K562 (cell line): Measurements from ENCODE around the gene FAM217B. TPM values are rescaled to one million over a fixed set of nuclear protein-coding genes. Genes with fewer than 3 reads are reported as not detected.

ENCODE experiments used
- CREB1 ChIP-seq, 2 experiments: sonication (generic) in 1 of 2; formaldehyde crosslinking in 1 of 2; IDR thresholded peaks; 2 replicates each; pipeline versions ENCODE4 v1.6.1 to v1.8.0; 2012 to 2022; ENCODE audit warnings: inconsistent platforms in 1 of 2, mild to moderate bottlenecking in 1 of 2, missing genetic modification reagents in 1 of 2, moderate library complexity in 1 of 2
- ZBTB40 ChIP-seq, 2 experiments: fragments of 450-650 bp in 1 of 2; sonication (generic) in 1 of 2; formaldehyde crosslinking in 1 of 2; IDR thresholded peaks; 2 replicates each; pipeline versions ENCODE4 v1.7.1 to v1.9.0; 2016 to 2022; ENCODE audit warnings: inconsistent platforms in 1 of 2, mild to moderate bottlenecking in 1 of 2, missing genetic modification reagents in 1 of 2
- polyA plus RNA-seq, 8 experiments: library from polyadenylated mRNA; depleted of rRNA in 4 of 8; stranded (reverse) in 5 of 8; unstranded in 3 of 8; fragments of >200 nt; fragmentation: Nextera tagmentation in 2 of 8; fragmentation: Illumina TruSeq in 1 of 8; extraction: Ambion mirVana in 2 of 8; extraction: Trizol in 1 of 8; gene quantifications; 2 replicates each; pipeline versions ENCODE4 v1.2.1 to v1.2.3, GENCODE V29; 2011 to 2014; ENCODE audit warnings: inconsistent platforms in 1 of 8, missing spikeins in 1 of 8
- total RNA-seq, 7 experiments: library from RNA; depleted of rRNA in 6 of 7; stranded (reverse); fragments of >200 nt in 6 of 7; fragmentation: Illumina TruSeq in 2 of 7; extraction: Trizol in 2 of 7; gene quantifications; 2 replicates each; pipeline versions ENCODE4 v1.2.1 to v1.2.3, GENCODE V29; 2011 to 2021; ENCODE audit warnings: low replicate concordance in 1 of 7

Gene FAM217B
- total and polyA plus RNA-seq, 9 of the 15 experiments (the other 6 are each of a cell fraction or from before 2014, with no cell fraction given) = 4.8 to 11.4 (median 6.9) TPM

GRCh38 chr20:59949911-59950310 is 9.7 kb downstream of the FAM217B start (continued):
- TF ChIP-seq ZBTB40 (IDR thresholded peaks at IDR 0.05) (no peak), ZBTB40 (CRISPR knock-in tag; IDR thresholded peaks at IDR 0.05) (no peak), CREB1 (IDR thresholded peaks at IDR 0.05) (no peak), CREB1 (CRISPR knock-in tag; IDR thresholded peaks at IDR 0.05) (no peak)
